HepG2 (cell line): ENCODE data around the gene CLIC4.

Source experiments
- CBX1 ChIP-seq: IDR thresholded peaks from one replicate; pipeline ENCODE4 v1.6.1; 2016; ENCODE audit warnings: antibody characterized with exemption, low read depth
- CTCF ChIP-seq: sonication (generic); formaldehyde crosslinking; IDR thresholded peaks from 2 replicates; pipeline ENCODE4 v1.5.0; 2020; ENCODE audit warnings: mild to moderate bottlenecking, missing genetic modification reagents, moderate library complexity
- JUNB ChIP-seq: sonication (generic); formaldehyde crosslinking; IDR thresholded peaks from 2 replicates; pipeline ENCODE4 v1.8.0; 2022; ENCODE audit warnings: missing genetic modification reagents, mild to moderate bottlenecking, borderline replicate concordance
- POLR2A ChIP-seq, 2 experiments: IDR thresholded peaks; 2 replicates each; pipeline ENCODE4 v1.6.1; 2011; ENCODE audit warnings: low read depth in 2 of 2, low read length in 2 of 2, mild to moderate bottlenecking in 1 of 2, moderate library complexity in 1 of 2; ENCODE audit not compliant: insufficient read depth in 1 of 2
- ZKSCAN1 ChIP-seq: fragments of 150-350 bp; IDR thresholded peaks from 2 replicates; pipeline ENCODE4 v1.6.1; 2014; ENCODE audit warnings: low read length
- ZNF235 ChIP-seq: sonication (generic); formaldehyde crosslinking; IDR thresholded peaks from 2 replicates; pipeline ENCODE4 v1.8.1; 2023; ENCODE audit warnings: mild to moderate bottlenecking, missing genetic modification reagents, borderline replicate concordance

DNA sequence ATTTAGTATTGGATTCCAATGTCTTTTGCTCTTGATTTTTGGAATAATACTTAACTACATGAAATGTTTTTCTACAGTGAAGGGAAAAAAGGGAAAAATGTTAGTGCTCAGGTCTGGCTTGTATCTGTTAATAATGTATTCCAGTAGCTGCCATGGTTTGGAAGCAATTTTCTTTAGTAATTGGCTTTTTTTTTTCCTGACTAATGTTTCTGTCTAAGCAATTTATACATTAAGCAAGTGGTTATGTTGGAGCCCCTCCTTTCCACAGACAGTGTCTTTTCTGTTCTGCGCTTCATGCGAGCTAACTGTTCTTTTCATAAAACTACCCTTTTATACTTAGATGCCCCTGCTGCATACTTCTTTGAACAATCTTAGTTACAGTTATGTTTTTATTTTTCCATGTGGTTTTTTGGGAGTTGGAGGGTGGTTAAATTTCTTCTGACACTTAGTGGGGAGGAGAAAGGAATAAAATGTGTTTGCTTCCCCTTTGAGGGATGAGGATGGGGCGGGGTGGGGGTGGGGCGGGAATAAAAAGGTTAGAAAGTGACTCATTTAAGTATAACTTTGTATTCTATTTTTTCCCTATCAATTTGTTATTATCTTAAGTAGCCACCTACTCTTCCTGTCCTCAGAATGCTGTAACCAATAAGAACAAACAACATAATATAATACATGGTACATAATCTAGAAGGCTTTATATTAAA lies 83.1 kb downstream of the CLIC4 start:
- TF ChIP-seq CTCF (CRISPR knock-in tag), result no peak
- TF ChIP-seq ZKSCAN1, result no peak
- TF ChIP-seq ZNF235 (CRISPR knock-in tag), result no peak
- TF ChIP-seq CBX1, result no peak
- no peak for TF ChIP-seq POLR2A (IDR thresholded peaks at IDR 0.05; ENCODE audit: insufficient read depth in 1 of 2, low read depth in 2 of 2, low read length in 2 of 2)
- no peak for TF ChIP-seq JUNB (CRISPR knock-in tag)
